ENCODE results near the gene NOS3.
"Not testable (repeated sequence)": the region's sequence is repeated elsewhere in the genome, so short reads cannot be mapped to it uniquely, and the experiment has no call there.

NOS3 gene

GRCh38 chr7:151005566-151005965, 14.7 kb downstream of the NOS3 start:
- DNase-seq: no peak

GRCh38 chr7:151006590-151007300, 15.9 kb downstream of the NOS3 start:
- DNase-seq: no peak

- DNase-seq: peak; percentile 56
Measured at GRCh38 chr7:151007469-151007898, 16.7 kb downstream of the NOS3 start.

DNA sequence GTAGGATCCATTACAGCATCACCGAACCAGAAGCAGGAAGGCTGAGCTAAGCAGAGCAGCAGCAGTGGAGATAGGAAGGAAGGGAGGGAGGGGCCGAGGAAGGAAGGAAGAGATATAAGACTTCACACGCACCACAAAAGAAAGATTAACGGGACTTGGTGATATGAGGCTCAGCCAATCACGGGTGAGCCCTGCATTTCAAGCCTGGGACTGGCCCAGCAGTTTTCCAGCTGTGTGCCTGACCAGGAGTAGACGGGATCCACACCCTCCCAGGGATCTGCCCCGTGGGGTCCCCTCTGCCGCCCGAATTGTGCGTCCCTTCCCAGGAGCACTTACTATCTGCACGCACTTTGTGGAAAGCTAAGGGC, 17.3 kb downstream of the NOS3 start:
- DNase-seq: peak; percentile 76

GRCh38 chr7:151008511-151009323, 17.9 kb downstream of the NOS3 start:
- DNase-seq: no peak

- no peak for DNase-seq
Measured at GRCh38 chr7:151009327-151010036, 18.7 kb downstream of the NOS3 start.

GRCh38 chr7:151010037-151010306, 19.2 kb downstream of the NOS3 start:
- no peak for DNase-seq

DNA sequence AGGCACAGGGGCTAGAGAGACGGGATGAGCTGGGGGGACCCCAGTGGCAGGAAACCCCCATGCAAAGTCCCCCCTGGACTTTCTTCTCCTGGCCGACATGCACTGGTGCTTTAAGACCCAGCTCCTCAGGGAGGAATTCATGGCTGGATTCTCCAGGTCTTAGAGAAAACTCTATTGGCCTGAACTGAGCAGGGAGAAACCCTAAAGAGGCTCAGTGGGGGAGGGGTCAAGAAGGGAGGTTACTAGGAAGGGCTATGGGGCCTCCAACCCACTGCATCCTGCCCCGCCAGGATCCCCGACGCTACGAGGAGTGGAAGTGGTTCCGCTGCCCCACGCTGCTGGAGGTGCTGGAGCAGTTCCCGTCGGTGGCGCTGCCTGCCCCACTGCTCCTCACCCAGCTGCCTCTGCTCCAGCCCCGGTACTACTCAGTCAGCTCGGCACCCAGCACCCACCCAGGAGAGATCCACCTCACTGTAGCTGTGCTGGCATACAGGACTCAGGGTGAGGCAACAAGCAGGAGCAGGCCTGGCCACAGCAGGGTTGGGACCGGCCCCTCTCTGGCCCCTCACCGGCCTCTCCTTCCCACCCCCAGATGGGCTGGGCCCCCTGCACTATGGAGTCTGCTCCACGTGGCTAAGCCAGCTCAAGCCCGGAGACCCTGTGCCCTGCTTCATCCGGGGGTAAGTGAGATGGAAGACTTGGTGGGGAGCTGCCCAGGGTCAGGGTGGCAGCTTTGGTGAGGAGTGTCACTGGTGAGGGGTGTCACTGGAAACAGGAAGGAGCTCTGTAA, 19.7 kb downstream of the NOS3 start:
- peak; percentile 10 for DNase-seq

DNA sequence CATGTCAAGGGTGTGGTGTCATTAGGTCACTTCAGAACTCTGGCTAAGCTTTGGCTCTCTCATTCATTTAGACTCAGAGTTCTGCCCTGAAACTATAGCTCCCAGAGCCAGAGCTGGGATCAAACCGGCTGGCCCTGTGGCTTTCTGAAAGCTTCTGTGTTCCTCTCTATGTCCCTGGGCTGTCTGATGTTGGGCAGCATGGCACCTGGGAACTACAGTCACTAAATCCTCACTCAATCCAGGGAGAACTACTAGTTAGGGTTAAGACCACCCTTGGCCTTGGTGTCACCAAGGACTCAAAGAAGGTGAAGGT, 20.2 kb downstream of the NOS3 start:
- DNase-seq: no peak

GRCh38 chr7:151011616-151012015, 20.8 kb downstream of the NOS3 start:
- DNase-seq: not testable (repeated sequence)

- no peak for DNase-seq
Measured at GRCh38 chr7:151012031-151012692, 21.3 kb downstream of the NOS3 start.

DNA sequence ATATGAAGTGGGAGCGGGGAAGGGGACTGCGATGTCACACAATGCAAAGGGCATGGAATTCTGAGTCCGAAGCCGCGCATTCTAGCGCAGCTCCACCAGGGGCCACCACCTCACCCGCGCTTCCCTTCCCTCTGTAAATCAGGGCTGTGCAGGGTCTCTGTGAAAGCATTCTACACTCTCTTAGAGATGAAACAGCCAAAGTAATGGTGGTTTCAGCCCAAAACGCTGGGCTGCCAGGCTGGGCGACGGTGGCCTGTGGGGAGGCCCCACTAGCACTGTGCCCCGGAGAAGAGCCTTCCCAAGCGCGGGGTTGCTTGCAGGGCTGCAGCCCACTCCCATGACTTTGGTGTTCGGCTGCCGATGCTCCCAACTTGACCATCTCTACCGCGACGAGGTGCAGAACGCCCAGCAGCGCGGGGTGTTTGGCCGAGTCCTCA, 22.1 kb downstream of the NOS3 start:
- DNase-seq: no peak

DNA sequence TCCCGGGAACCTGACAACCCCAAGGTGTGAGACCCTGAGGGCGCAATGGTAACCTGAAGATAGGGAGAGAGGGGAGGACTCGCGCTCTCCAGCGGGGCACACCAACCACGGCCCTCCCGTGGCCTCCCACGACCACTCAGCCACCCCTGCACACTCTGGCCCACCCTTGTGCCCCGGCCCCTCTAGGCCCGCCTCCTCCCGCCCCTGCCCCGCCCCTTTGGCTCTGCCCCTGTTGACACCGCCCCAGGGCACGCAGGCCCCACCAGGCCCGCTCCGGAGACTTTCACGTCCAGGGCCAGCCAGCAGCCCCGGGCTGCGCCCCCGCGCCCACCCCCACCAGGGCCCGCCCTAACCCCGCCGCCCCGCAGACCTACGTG, 22.5 kb downstream of the NOS3 start:
- DNase-seq: no peak

DNA sequence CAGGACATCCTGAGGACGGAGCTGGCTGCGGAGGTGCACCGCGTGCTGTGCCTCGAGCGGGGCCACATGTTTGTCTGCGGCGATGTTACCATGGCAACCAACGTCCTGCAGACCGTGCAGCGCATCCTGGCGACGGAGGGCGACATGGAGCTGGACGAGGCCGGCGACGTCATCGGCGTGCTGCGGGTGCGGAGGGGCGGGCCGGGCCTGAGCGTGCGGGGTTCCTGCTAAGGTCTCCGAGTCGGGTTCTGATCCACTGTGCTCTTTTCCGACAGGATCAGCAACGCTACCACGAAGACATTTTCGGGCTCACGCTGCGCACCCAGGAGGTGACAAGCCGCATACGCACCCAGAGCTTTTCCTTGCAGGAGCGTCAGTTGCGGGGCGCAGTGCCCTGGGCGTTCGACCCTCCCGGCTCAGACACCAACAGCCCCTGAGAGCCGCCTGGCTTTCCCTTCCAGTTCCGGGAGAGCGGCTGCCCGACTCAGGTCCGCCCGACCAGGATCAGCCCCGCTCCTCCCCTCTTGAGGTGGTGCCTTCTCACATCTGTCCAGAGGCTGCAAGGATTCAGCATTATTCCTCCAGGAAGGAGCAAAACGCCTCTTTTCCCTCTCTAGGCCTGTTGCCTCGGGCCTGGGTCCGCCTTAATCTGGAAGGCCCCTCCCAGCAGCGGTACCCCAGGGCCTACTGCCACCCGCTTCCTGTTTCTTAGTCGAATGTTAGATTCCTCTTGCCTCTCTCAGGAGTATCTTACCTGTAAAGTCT, 23.1 kb downstream of the NOS3 start:
- DNase-seq: no peak

DNA sequence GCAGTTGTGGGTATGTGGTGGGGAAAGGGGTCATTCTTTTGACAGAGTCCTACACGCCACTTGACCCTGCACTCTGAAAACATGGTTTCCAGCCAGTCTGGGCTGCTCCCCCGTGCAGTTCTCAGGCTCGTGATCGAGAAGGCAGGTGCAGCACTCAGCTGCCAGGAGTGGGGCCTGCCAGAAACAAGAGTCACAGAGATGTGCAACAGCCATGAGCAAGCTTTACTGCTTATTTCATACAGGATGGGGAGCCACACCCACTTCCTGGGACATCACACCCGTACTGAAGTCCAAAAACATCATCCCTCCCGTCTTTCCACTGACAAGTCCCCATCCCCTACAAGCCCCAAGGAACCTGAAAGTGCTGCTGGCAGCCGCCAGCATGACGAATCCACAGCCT, 24.1 kb downstream of the NOS3 start:
- DNase-seq: no peak

DNA sequence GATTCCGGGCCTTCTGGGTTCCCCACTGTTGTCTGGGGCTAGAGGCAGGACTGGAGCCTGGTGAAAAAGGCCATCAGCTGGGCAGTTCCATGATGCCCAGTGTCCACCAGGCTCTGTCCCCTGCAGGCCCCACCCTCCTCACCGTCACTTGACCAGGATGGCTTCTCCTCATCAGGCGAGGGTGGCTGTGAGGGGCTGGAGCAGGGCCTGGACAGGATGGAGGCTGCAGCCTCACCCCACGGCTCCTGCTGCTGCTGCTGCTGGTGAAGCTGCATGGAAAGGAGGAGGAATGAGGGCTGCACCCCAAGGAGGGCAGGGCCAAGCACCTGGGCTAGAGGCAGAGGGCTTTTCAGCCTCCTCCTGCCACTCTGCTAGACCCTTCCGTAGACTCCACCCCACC, 25.1 kb downstream of the NOS3 start:
- DNase-seq: no peak

DNA sequence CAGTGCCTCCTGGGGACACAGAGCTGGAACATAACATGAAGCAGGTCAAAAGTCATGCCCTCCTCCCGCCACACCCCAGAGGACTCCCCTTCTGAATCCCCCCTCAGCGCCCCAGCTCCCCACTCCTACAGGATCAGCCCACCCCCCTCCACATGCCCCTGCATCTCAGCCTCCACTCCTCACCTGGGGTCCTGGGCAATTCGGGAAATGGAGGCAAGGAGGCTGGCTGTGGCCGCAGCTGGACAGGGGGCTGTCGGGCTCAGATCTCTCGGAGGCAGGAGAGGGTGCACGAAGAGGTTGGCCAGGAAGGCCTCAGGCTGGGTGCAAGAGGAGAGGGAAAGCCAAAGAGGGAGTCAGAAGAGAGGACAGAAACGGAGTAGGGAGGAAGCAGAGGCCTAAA, 25.7 kb downstream of the NOS3 start:
- no peak for DNase-seq

- no peak for DNase-seq
Measured at GRCh38 chr7:151016942-151017341, 26.1 kb downstream of the NOS3 start.

DNA sequence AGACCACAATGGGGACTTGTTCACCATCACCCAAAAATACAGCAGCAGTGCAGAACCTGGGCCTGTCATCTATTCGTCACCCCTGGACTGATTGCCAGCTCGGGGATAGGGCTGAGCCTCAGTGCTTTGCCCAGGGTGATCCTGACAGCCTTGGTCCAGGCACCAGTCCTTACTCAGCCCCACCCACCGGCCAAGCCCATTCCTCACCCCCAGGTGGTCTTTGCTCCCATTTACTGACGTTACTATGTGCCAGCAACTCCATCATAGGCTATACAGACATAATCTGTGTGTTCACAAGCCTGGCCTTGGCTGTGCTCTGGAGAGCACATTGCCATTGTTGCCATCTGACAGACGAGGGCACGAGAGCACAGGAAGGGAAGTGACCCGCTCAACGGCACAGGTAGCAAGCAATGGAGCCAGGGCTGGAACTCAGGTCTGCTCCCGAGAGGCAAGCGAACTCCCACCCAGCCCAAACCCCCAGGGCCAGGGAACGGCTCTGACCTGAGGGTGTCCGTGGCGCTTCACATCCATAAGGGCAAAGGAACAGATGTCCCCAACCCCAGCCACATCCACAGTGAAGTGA, 26.6 kb downstream of the NOS3 start:
- DNase-seq: no peak

GRCh38 chr7:151017953-151018420, 27.2 kb downstream of the NOS3 start:
- peak; percentile 29 for DNase-seq

DNA sequence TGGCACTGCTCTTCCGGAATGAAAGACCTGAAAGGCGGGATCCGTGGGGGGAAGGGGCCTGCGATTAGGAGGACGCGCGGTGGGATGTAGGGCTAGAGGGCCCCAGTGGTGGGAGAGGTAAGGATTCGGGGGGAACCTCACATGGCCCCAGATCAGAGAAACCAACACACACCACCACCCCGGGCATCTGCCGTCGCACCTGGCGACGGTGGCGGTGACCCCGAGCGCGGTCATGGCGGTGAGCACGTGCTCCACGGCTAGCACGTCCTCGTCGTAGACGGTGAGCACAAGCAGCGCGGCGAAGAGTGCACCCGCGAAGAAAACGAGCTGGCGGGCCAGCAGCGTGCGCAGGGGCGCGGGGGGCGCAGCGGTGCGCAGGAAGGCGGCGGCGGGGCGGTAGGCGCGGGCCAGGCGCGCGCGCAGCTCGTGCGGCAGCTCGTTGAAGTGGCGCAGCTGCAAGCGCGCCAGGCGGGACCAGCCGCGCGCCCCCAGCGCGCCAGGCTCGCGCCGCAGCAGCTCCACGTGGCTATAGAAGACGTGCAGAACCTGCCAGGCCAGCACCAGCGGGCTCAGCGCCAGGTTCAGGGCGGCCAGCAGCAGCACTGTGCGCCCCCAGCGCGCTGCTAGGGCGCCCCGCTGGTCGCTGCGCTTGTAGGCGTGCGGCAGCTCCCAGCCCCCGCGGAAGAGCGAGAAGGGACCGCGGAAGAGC, 27.8 kb downstream of the NOS3 start:
- DNase-seq: no peak
